Measurements from ENCODE around the gene IL1R2.

DNA sequence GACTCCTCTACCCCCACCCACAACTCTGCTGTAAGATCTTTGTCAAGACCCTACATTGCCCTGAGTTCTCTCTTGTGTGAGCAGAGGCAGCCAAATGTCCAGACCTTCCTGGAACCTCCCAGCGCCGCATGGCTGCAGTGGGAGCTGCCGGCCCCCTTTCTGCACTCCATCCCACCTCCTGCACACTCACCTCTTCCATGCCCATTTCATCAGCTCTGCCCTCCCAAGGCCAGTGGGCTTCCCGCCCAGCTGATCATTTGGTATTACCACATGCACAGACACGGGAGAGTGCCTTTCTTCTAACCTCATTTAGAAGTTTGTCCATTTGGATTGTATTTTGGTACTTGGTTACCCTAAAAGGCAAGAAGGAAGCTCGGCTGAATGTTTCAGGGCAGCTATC, 2.0 kb downstream of the IL1R2 start:
- TF ChIP-seq, protein P1, sequence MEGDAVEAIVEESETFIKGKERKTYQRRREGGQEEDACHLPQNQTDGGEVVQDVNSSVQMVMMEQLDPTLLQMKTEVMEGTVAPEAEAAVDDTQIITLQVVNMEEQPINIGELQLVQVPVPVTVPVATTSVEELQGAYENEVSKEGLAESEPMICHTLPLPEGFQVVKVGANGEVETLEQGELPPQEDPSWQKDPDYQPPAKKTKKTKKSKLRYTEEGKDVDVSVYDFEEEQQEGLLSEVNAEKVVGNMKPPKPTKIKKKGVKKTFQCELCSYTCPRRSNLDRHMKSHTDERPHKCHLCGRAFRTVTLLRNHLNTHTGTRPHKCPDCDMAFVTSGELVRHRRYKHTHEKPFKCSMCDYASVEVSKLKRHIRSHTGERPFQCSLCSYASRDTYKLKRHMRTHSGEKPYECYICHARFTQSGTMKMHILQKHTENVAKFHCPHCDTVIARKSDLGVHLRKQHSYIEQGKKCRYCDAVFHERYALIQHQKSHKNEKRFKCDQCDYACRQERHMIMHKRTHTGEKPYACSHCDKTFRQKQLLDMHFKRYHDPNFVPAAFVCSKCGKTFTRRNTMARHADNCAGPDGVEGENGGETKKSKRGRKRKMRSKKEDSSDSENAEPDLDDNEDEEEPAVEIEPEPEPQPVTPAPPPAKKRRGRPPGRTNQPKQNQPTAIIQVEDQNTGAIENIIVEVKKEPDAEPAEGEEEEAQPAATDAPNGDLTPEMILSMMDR (IDR thresholded peaks at IDR 0.05) = no peak
- no peak for TF ChIP-seq POLR2A (IDR thresholded peaks at IDR 0.05)
